Stimulated activated CD8-positive, alpha-beta memory T cell treated with anti-CD3 and anti-CD28 coated beads, Interleukin-2, amount 100 ng/mL, for 1 hour (primary cell): ENCODE measurements around the gene MIR17HG.
"Not testable (repeated sequence)": the region's sequence is repeated elsewhere in the genome, so short reads cannot be mapped to it uniquely, and the experiment has no call there.

Experiments
- DNase-seq, 2 donors: peaks; one replicate each; pipeline ENCODE4 v3.0.0-alpha.2; 2020; ENCODE audit warnings: low read depth in 2 of 2

MIR17HG gene

GRCh38 chr13:91347202-91347995 is at the start of gene MIR17HG:
TSS of gene MIR17HG (plus strand) at chr13:91347687.
- DNase-seq = peak; percentile 68 to 74

- no peak for DNase-seq
Measured at GRCh38 chr13:91298060-91298459, 49.4 kb upstream of the MIR17HG start.

GRCh38 chr13:91302111-91302510 is 45.4 kb upstream of the MIR17HG start:
- no peak for DNase-seq

GRCh38 chr13:91303031-91303430 is 44.5 kb upstream of the MIR17HG start:
- DNase-seq = no peak

- DNase-seq = no peak
Measured at GRCh38 chr13:91304741-91305140, 42.7 kb upstream of the MIR17HG start.

GRCh38 chr13:91305652-91306051 is 41.8 kb upstream of the MIR17HG start:
- DNase-seq = no peak

- DNase-seq = no peak
Measured at GRCh38 chr13:91307887-91308286, 39.6 kb upstream of the MIR17HG start.

GRCh38 chr13:91308299-91308698 is 39.2 kb upstream of the MIR17HG start:
- no peak for DNase-seq

- no peak for DNase-seq
Measured at GRCh38 chr13:91311491-91311890, 36.0 kb upstream of the MIR17HG start.

GRCh38 chr13:91312324-91312723 is 35.2 kb upstream of the MIR17HG start:
- no peak for DNase-seq

GRCh38 chr13:91313103-91313502 is 34.4 kb upstream of the MIR17HG start:
- DNase-seq = no peak

- DNase-seq = no peak
Measured at GRCh38 chr13:91313581-91313980, 33.9 kb upstream of the MIR17HG start.

GRCh38 chr13:91314888-91315287 is 32.6 kb upstream of the MIR17HG start:
- DNase-seq = no peak

GRCh38 chr13:91318886-91319285 is 28.6 kb upstream of the MIR17HG start:
- no peak for DNase-seq

- no peak for DNase-seq
Measured at GRCh38 chr13:91319996-91320395, 27.5 kb upstream of the MIR17HG start.

- not testable (repeated sequence) for DNase-seq
Measured at GRCh38 chr13:91320990-91321389, 26.5 kb upstream of the MIR17HG start.

GRCh38 chr13:91323349-91323748 is 24.1 kb upstream of the MIR17HG start:
- no peak for DNase-seq

GRCh38 chr13:91326146-91326545 is 21.3 kb upstream of the MIR17HG start:
- DNase-seq = no peak

GRCh38 chr13:91328726-91329125 is 18.8 kb upstream of the MIR17HG start:
- no peak for DNase-seq

- no peak for DNase-seq
Measured at GRCh38 chr13:91329733-91330132, 17.8 kb upstream of the MIR17HG start.

GRCh38 chr13:91331047-91331915 is 16.2 kb upstream of the MIR17HG start:
- no peak for DNase-seq

- no peak for DNase-seq
Measured at GRCh38 chr13:91346062-91346461, 1.4 kb upstream of the MIR17HG start.

GRCh38 chr13:91346850-91347201 is 661 bp upstream of the MIR17HG start:
- no peak for DNase-seq
